GM19238 (cell line): ENCODE measurements around the gene FAM180A.
A peak's percentile ranks its signal among the peaks of the same experiment; 100 is the strongest.
"Not testable (repeated sequence)": the region's sequence is repeated elsewhere in the genome, so short reads cannot be mapped to it uniquely, and the experiment has no call there.

Experiments
- DNase-seq: peaks from one replicate; pipeline ENCODE4 v3.0.0; 2011; ENCODE audit warnings: low spot score; ENCODE audit not compliant: insufficient read length

FAM180A gene

GRCh38 chr7:135714534-135715009 is 34.0 kb downstream of the FAM180A start:
- DNase-seq: no peak

- no peak for DNase-seq
Observed at GRCh38 chr7:135713836-135714470, 34.7 kb downstream of the FAM180A start.

GRCh38 chr7:135712796-135713195 is 35.8 kb downstream of the FAM180A start:
- no peak for DNase-seq

GRCh38 chr7:135712182-135712782 is 36.3 kb downstream of the FAM180A start:
- DNase-seq: no peak

GRCh38 chr7:135711139-135711469 is 37.5 kb downstream of the FAM180A start:
- no peak for DNase-seq

GRCh38 chr7:135710417-135711138 is 38.0 kb downstream of the FAM180A start:
- peak; percentile 44 for DNase-seq

- DNase-seq: no peak
Observed at GRCh38 chr7:135709508-135709907, 39.1 kb downstream of the FAM180A start.

- no peak for DNase-seq
Observed at GRCh38 chr7:135708041-135708440, 40.6 kb downstream of the FAM180A start.

- DNase-seq: no peak
Observed at GRCh38 chr7:135707570-135707966, 41.0 kb downstream of the FAM180A start.

GRCh38 chr7:135706858-135707569 is 41.6 kb downstream of the FAM180A start:
- DNase-seq: no peak

GRCh38 chr7:135706038-135706742 is 42.4 kb downstream of the FAM180A start:
- no peak for DNase-seq

GRCh38 chr7:135704698-135705097 is 43.9 kb downstream of the FAM180A start:
- no peak for DNase-seq

- no peak for DNase-seq
Observed at GRCh38 chr7:135704074-135704473, 44.5 kb downstream of the FAM180A start.

GRCh38 chr7:135697276-135698049 is 51.1 kb downstream of the FAM180A start:
- no peak for DNase-seq

- no peak for DNase-seq
Observed at GRCh38 chr7:135693558-135693957, 55.1 kb downstream of the FAM180A start.

GRCh38 chr7:135692606-135693005 is 56.0 kb downstream of the FAM180A start:
- DNase-seq: not testable (repeated sequence)

GRCh38 chr7:135692055-135692454 is 56.6 kb downstream of the FAM180A start:
- no peak for DNase-seq

GRCh38 chr7:135690566-135690965 is 58.0 kb downstream of the FAM180A start:
- no peak for DNase-seq

GRCh38 chr7:135687466-135687865 is 61.1 kb downstream of the FAM180A start:
- DNase-seq: no peak

GRCh38 chr7:135685306-135686084 is 63.1 kb downstream of the FAM180A start:
- DNase-seq: no peak
